Nephron (organoid): ENCODE measurements around the gene KLRD1.
"Not testable (repeated sequence)": the region's sequence is repeated elsewhere in the genome, so short reads cannot be mapped to it uniquely, and the experiment has no call there.

Experiments used
- H3K27ac Mint-ChIP-seq, 3 experiments: 2 replicates each; pipeline ENCODE4 v1.8.0; 2020; ENCODE audit warnings: mixed read lengths in 3 of 3, mild to moderate bottlenecking in 2 of 3, moderate library complexity in 1 of 3
- H3K27me3 Mint-ChIP-seq: 2 replicates; pipeline ENCODE4 v1.8.0; 2021; ENCODE audit warnings: low read depth, mild to moderate bottlenecking, moderate library complexity, mixed read lengths
- H3K36me3 Mint-ChIP-seq: 2 replicates; pipeline ENCODE4 v1.8.0; 2020; ENCODE audit warnings: low read depth, mixed read lengths
- H3K4me1 Mint-ChIP-seq: 2 replicates; pipeline ENCODE4 v1.8.0; 2020; ENCODE audit warnings: mixed read lengths
- H3K4me3 Mint-ChIP-seq, 3 experiments: 2 replicates each; pipeline ENCODE4 v1.8.0; 2020; ENCODE audit warnings: mild to moderate bottlenecking in 3 of 3, mixed read lengths in 3 of 3, moderate library complexity in 2 of 3
- H3K9me3 Mint-ChIP-seq: 2 replicates; pipeline ENCODE4 v1.8.0; 2020; ENCODE audit warnings: mixed read lengths
- CTCF ChIP-seq, 3 experiments: fragments of 200-600 bp; sonication (generic); IDR thresholded peaks; one replicate each; pipeline ENCODE4 v1.5.0; 2021; ENCODE audit warnings: antibody characterized with exemption in 3 of 3; ENCODE audit not compliant: unreplicated experiment in 3 of 3

The KLRD1 gene

DNA sequence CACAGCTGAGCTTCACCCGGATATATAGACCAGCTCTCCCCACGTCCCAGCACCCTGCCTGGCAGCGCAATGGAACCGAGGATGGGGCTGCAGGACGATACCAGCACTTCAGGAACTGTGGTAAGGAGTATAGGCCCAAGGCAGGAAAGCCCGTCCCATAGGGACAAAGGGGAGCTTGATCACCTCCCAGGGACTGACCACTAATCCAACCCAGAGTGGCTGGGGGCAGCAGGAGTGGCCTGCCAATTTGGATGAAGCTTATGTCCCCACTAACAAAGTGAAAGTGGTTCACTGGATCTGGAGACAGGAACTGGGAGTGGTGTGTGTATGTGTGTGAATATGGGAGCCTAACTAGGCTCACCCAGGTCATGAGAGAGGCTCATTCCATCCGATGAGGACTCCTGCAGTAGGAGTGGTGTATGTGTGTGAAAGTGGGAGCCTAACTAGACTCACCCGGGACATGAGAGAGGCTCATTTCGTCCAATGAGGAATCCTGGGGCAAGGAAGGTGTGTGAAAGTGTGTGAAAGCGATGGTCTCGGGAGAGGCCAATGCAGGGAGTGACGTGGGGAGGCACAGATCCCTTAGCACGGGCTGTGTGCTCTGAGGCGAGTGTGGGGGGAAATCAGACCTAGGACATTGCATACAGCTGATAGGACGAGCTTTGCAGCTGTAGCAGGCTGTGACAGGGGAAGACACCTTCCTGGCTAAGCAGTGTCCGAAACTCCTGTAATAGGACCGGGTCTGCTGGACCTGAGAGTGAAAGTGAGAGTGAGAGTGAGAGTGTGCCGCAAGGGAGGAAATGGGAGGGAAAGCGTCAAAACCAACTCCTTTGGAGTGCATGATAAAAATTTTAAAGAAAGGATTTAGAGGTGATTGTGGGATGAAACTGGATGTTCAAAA, 56.5 kb downstream of the KLRD1 start:
- no peak for TF ChIP-seq CTCF (IDR thresholded peaks at IDR 0.05; ENCODE audit: unreplicated experiment in 3 of 3)
- H3K36me3 Mint-ChIP-seq: peaks cover 3% of the 10 kb centered on the region
- H3K27ac Mint-ChIP-seq: no peak overlapping the region
- H3K27me3 Mint-ChIP-seq: no peaks in the 10 kb centered on the region
- no peak overlapping the region for H3K4me3 Mint-ChIP-seq
- H3K9me3 Mint-ChIP-seq: no peaks in the 10 kb centered on the region
- peaks cover 36% of the 10 kb centered on the region for H3K4me1 Mint-ChIP-seq

- Mint-ChIP-seq H3K36me3 (peaks cover 3% of the 10 kb centered on the region), H3K4me1 (peaks cover 36% of the 10 kb centered on the region), H3K4me3 (no peak overlapping the region), H3K27me3 (no peaks in the 10 kb centered on the region), H3K27ac (no peak overlapping the region), H3K9me3 (no peaks in the 10 kb centered on the region)
- no peak for TF ChIP-seq CTCF (IDR thresholded peaks at IDR 0.05; ENCODE audit: unreplicated experiment in 3 of 3)
These were observed 57.3 kb downstream of the KLRD1 start for GRCh38 chr12:10364815-10365622.

- peaks cover 3% of the 10 kb centered on the region for H3K36me3 Mint-ChIP-seq
- no peak overlapping the region for H3K27ac Mint-ChIP-seq
- TF ChIP-seq CTCF (IDR thresholded peaks at IDR 0.05; ENCODE audit: unreplicated experiment in 3 of 3): peak in 2 of 3 experiments; percentile 17 to 30
- no peaks in the 10 kb centered on the region for H3K27me3 Mint-ChIP-seq
- no peaks in the 10 kb centered on the region for H3K9me3 Mint-ChIP-seq
- H3K4me1 Mint-ChIP-seq: peaks cover 38% of the 10 kb centered on the region
- H3K4me3 Mint-ChIP-seq: no peak overlapping the region
These were observed 58.2 kb downstream of the KLRD1 start for GRCh38 chr12:10365696-10366405.

DNA sequence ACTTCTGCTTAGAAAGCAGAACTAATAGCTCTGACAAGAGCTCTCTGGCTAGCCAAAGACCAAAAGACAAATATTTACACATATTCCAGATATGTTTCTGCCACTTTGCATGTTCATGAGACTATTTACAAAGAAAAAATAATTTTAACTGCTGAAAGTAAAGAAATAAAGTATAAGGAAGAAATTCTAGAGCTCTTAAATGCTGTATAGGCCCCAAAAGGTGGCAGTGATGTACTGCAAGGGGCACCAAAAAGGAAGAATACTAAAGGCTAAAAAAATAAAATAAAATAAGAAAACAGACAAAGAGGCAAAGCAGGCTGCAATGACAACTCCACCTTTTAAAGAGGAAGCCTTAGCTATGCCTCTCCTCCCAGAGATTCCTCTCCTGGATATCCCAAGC, 59.2 kb downstream of the KLRD1 start:
- Mint-ChIP-seq H3K36me3 (peaks cover 3% of the 10 kb centered on the region), H3K4me3 (peak overlapping the region in 2 of 3 experiments; percentile 48 to 62), H3K27me3 (no peaks in the 10 kb centered on the region), H3K27ac (no peak overlapping the region), H3K9me3 (no peaks in the 10 kb centered on the region), H3K4me1 (peaks cover 29% of the 10 kb centered on the region)
- TF ChIP-seq CTCF (IDR thresholded peaks at IDR 0.05; ENCODE audit: unreplicated experiment in 3 of 3): peak; percentile 23 to 41 (median 25)

DNA sequence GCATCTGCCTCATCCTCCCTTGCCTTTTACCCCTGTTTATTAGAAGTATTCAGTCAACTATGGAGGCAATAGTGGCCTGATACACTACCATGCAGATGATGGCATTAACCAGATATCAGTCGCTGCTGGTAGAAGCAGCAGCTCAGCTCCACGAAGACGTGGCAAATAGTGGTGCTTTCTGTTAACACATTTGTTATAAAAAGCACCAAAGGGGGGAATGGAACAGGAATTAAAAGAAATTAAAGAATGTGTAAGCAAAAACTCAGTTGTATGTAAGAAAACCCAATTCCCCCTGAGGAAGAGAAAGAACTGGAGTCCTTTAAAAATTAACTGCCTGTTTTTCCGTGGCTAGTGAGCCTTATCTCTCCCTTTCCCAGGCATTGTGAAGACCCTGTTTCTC, 60.0 kb downstream of the KLRD1 start:
- peak overlapping the region; percentile 15 to 59 (median 54) for H3K4me3 Mint-ChIP-seq
- not testable (repeated sequence) for H3K36me3 Mint-ChIP-seq, H3K27ac Mint-ChIP-seq, H3K9me3 Mint-ChIP-seq, H3K27me3 Mint-ChIP-seq
- peaks cover 29% of the 10 kb centered on the region for H3K4me1 Mint-ChIP-seq
